Kidney (tissue), 14 donors: ENCODE measurements around the gene MAP3K6. TPM values are rescaled to one million over a fixed set of nuclear protein-coding genes. Genes with fewer than 3 reads are reported as not detected.

Experiments
- DNase-seq, 5 donors: peaks; one replicate each; pipeline ENCODE4 v3.0.0-alpha.2; 2013 to 2020
- FAIRE-seq: peaks from 2 replicates; lab custom pipeline; 2012; peaks lifted over from hg19 to GRCh38; lab: Jason Lieb, UNC
- H3K27ac ChIP-seq, 2 donors: one replicate each; pipeline ENCODE4 v1.7.0; 2013; ENCODE audit warnings: low read depth in 2 of 2, low read length in 2 of 2, inconsistent platforms in 1 of 2
- H3K27me3 ChIP-seq: one replicate; pipeline ENCODE4 v1.7.1; 2013; ENCODE audit warnings: low read length, inconsistent platforms; ENCODE audit not compliant: control insufficient read depth, insufficient read depth
- H3K36me3 ChIP-seq, 3 donors: one replicate each; pipeline versions ENCODE4 v1.7.0 to v1.7.1; 2013; ENCODE audit warnings: low read length in 3 of 3, control low read depth in 1 of 3, inconsistent platforms in 1 of 3; ENCODE audit not compliant: insufficient read depth in 3 of 3, control insufficient read depth in 2 of 3
- H3K4me1 ChIP-seq, 3 donors: one replicate each; pipeline versions ENCODE4 v1.7.0 to v1.7.1; 2013; ENCODE audit warnings: low read length in 3 of 3, inconsistent platforms in 1 of 3, low read depth in 1 of 3; ENCODE audit not compliant: control insufficient read depth in 2 of 3, insufficient read depth in 2 of 3
- H3K4me3 ChIP-seq, 3 donors: one replicate each; pipeline versions ENCODE4 v1.7.0 to v1.8.1; 2013; ENCODE audit warnings: low read length in 3 of 3, control low read depth in 1 of 3, inconsistent platforms in 1 of 3
- H3K9ac ChIP-seq, 3 donors: one replicate each; pipeline versions ENCODE4 v1.7.0 to v1.7.1; 2013; ENCODE audit warnings: low read length in 3 of 3, control low read depth in 1 of 3, inconsistent platforms in 1 of 3
- H3K9me3 ChIP-seq, 3 donors: one replicate each; pipeline versions ENCODE4 v1.7.0 to v1.7.1; 2013; ENCODE audit warnings: low read length in 3 of 3, control low read depth in 1 of 3, inconsistent platforms in 1 of 3; ENCODE audit not compliant: control insufficient read depth in 2 of 3, insufficient read depth in 1 of 3
- CTCF ChIP-seq: IDR thresholded peaks from 3 replicates; pipeline ENCODE4 v1.5.1; 2012; ENCODE audit warnings: mild to moderate bottlenecking, moderate library complexity, borderline replicate concordance; ENCODE audit not compliant: insufficient read depth; ENCODE audit errors: extremely low read depth
- intact Hi-C: fragments of 100-400 bp; cut with DNase I; formaldehyde crosslinking; loops from one replicate; pipeline ENCODE4 v1.11.1; 2022
- polyA plus RNA-seq: library from polyadenylated mRNA; stranded (reverse); fragments of 350-450 nt; fragmentation: Illumina TruSeq; extraction: RNeasy Lipid Tissue Mini Kit (QIAGEN cat#74804); gene quantifications from one replicate; pipeline ENCODE4 v1.2.3, GENCODE V29; 2014; ENCODE audit warnings: low read depth, low replicate concordance; ENCODE audit not compliant: insufficient read depth
- total RNA-seq: library from RNA; stranded (reverse); fragmentation: NEBNext Ultra II Directional; extraction: Animal tissue kit (Norgen Biotek cat#: 25700); gene quantifications from one replicate; pipeline ENCODE4 v1.2.1, GENCODE V29; 2021
- donor health status: control.
- donor health status: control.
- donor health status: control.
- donor health status: control.
- donor health status: control.
- donor health status: DM: yes; HTN: yes; CAD: no.
- donor health status: Normal renal cell carcinoma (clear cell type).

The MAP3K6 gene
- total and polyA plus RNA-seq, 2 donors from 2014 or later: 59.7 to 86.7 TPM

- Histone ChIP-seq H3K9ac (peak overlapping the region in 1 of 3 donors; percentile 51), H3K27me3 (no peaks in the 10 kb centered on the region), H3K36me3 (no peaks in the 10 kb centered on the region), H3K9me3 (no peaks in the 10 kb centered on the region), H3K4me3 (peak overlapping the region in 1 of 3 donors; percentile 44), H3K4me1 (peaks cover 0 to 17% (median 5%) of the 10 kb centered on the region in 3 donors), H3K27ac (no peak overlapping the region)
- FAIRE-seq: no peak
- DNase-seq: peak; percentile 72 to 87 (median 78)
- TF ChIP-seq CTCF: no peak
- intact Hi-C loops: no loop called here
These were observed 17.6 kb downstream of the MAP3K6 start for GRCh38 chr1:27348861-27349783.

- DNase-seq (no peak), FAIRE-seq (no peak)
- Histone ChIP-seq H3K27me3 (no peaks in the 10 kb centered on the region), H3K4me1 (peaks cover 0 to 17% (median 5%) of the 10 kb centered on the region in 3 donors), H3K36me3 (no peaks in the 10 kb centered on the region), H3K9ac (no peak overlapping the region), H3K27ac (no peak overlapping the region), H3K4me3 (no peak overlapping the region), H3K9me3 (no peaks in the 10 kb centered on the region)
- intact Hi-C loops: no loop called here
- TF ChIP-seq CTCF: no peak
These were observed 19.7 kb downstream of the MAP3K6 start for GRCh38 chr1:27346991-27347624.

GRCh38 chr1:27346357-27346756 is 20.4 kb downstream of the MAP3K6 start:
- no peaks in the 10 kb centered on the region for H3K36me3 ChIP-seq
- no peak overlapping the region for H3K27ac ChIP-seq
- H3K4me3 ChIP-seq: no peak overlapping the region
- TF ChIP-seq CTCF: no peak
- no peak for DNase-seq
- no peaks in the 10 kb centered on the region for H3K9me3 ChIP-seq
- no peak for FAIRE-seq
- intact Hi-C loops: no loop called here
- peaks cover 0 to 19% (median 5%) of the 10 kb centered on the region in 3 donors for H3K4me1 ChIP-seq
- no peak overlapping the region for H3K9ac ChIP-seq
- H3K27me3 ChIP-seq: no peaks in the 10 kb centered on the region
